ENCODE data around the gene PRC1. TPM values are rescaled to one million over a fixed set of nuclear protein-coding genes. Genes with fewer than 3 reads are reported as not detected.

The PRC1 gene
- polyA plus RNA-seq, 1 donor from 2014 or later: 18.2 TPM

DNA sequence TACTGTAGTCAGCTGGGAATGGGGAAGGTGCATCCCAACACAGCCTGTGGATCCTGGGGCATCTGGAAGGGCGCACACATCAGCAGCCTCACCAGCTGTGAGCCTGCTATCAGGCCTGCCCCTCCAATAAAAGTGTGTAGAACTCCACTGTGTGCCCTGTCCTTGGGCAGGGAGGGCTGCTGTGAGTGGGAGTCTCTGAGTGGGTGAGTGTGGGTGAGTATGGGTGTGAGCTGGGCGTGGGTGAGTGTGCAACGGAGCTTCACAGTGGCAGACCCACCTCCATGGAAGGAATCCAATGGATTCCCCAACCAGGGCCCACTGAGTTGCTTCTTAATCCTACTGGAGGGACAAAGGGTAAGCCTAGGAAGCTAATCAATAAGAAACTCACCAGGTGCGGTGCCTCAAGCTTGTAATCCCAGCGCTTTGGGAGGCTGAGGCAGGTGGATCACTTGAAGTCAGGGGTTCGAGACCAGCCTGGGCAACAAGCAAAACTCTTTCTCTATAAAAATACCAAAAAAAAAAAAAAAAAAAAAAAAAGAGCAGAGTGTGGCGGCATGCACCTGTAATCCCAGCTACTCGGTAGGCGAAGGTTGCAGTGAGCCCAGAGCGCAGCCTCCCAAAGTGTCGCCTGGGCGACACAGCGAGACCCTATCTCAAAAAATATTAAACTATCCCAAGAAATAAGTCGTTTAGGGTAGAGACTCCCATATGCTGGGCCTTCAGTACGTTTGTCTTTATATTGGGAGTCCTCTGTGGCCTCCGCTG is 40.2 kb downstream of the PRC1 start:
- Histone ChIP-seq H3K9me2 (ENCODE audit: insufficient read depth, low read length) (no peaks in the 10 kb centered on the region), H4K20me1 (ENCODE audit: insufficient read depth) (no peaks in the 10 kb centered on the region), H3F3A (ENCODE audit: insufficient read depth, low read length, poor library complexity, severe bottlenecking) (no peaks in the 10 kb centered on the region), H2AFZ (ENCODE audit: low read depth, low read length) (no peak overlapping the region), H3K9ac (ENCODE audit: low read length) (no peak overlapping the region), H3K27me3 (ENCODE audit: insufficient read depth, low read depth, low read length) (peaks cover 15% of the 10 kb centered on the region), H3K4me3 (ENCODE audit: low read length) (peak overlapping the region; percentile 87), H3K79me2 (replicated peaks; ENCODE audit: insufficient read depth, low read length) (no peaks in the 10 kb centered on the region), H3K36me3 (ENCODE audit: insufficient read depth, low read length) (no peaks in the 10 kb centered on the region), H3K9me3 (ENCODE audit: low read length) (no peaks in the 10 kb centered on the region), H3K4me2 (ENCODE audit: low read length) (no peak overlapping the region), H3K27ac (ENCODE audit: low read length) (no peak overlapping the region)
- TF ChIP-seq, protein P1, sequence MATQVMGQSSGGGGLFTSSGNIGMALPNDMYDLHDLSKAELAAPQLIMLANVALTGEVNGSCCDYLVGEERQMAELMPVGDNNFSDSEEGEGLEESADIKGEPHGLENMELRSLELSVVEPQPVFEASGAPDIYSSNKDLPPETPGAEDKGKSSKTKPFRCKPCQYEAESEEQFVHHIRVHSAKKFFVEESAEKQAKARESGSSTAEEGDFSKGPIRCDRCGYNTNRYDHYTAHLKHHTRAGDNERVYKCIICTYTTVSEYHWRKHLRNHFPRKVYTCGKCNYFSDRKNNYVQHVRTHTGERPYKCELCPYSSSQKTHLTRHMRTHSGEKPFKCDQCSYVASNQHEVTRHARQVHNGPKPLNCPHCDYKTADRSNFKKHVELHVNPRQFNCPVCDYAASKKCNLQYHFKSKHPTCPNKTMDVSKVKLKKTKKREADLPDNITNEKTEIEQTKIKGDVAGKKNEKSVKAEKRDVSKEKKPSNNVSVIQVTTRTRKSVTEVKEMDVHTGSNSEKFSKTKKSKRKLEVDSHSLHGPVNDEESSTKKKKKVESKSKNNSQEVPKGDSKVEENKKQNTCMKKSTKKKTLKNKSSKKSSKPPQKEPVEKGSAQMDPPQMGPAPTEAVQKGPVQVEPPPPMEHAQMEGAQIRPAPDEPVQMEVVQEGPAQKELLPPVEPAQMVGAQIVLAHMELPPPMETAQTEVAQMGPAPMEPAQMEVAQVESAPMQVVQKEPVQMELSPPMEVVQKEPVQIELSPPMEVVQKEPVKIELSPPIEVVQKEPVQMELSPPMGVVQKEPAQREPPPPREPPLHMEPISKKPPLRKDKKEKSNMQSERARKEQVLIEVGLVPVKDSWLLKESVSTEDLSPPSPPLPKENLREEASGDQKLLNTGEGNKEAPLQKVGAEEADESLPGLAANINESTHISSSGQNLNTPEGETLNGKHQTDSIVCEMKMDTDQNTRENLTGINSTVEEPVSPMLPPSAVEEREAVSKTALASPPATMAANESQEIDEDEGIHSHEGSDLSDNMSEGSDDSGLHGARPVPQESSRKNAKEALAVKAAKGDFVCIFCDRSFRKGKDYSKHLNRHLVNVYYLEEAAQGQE (IDR thresholded peaks at IDR 0.05; ENCODE audit: borderline replicate concordance): no peak
- TF ChIP-seq RAD21 (conservative IDR thresholded peaks at IDR 0.05): no peak
- TF ChIP-seq MXI1 (conservative IDR thresholded peaks at IDR 0.05; ENCODE audit: poor library complexity, severe bottlenecking): no peak
- TF ChIP-seq EP300 (conservative IDR thresholded peaks at IDR 0.05; ENCODE audit: poor library complexity, severe bottlenecking): no peak
- no peak for TF ChIP-seq POLR2AphosphoS5 (IDR thresholded peaks at IDR 0.05)

DNA sequence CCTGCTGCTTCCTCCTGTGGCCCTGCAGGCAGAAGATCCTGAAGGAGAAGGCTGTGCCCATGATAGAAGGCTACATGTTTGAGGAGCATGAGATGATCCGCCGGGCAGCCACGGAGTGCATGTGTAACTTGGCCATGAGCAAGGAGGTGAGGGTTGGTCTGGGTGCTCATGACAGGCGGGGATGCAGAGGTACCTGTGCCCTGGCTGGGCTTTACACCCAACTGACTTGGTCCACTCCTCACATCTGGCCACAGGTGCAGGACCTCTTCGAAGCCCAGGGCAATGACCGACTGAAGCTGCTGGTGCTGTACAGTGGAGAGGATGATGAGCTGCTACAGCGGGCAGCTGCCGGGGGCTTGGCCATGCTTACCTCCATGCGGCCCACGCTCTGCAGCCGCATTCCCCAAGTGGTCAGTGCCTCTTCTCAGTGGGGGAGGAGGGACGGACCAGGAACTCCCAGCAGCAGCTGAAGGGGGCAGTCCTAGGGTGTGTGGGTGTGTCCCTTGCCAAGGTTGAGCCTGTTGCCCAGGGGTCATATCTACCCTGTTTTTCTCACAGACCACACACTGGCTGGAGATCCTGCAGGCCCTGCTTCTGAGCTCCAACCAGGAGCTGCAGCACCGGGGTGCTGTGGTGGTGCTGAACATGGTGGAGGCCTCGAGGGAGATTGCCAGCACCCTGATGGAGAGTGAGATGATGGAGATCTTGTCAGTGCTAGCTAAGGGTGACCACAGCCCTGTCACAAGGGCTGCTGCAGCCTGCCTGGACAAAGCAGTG is 41.2 kb downstream of the PRC1 start:
- Histone ChIP-seq H3F3A (ENCODE audit: insufficient read depth, low read length, poor library complexity, severe bottlenecking) (no peaks in the 10 kb centered on the region), H3K36me3 (ENCODE audit: insufficient read depth, low read length) (no peaks in the 10 kb centered on the region), H3K4me2 (ENCODE audit: low read length) (no peak overlapping the region), H3K9ac (ENCODE audit: low read length) (no peak overlapping the region), H3K9me3 (ENCODE audit: low read length) (no peaks in the 10 kb centered on the region), H3K4me3 (ENCODE audit: low read length) (no peak overlapping the region), H3K27ac (ENCODE audit: low read length) (no peak overlapping the region), H3K27me3 (ENCODE audit: insufficient read depth, low read depth, low read length) (peaks cover 15% of the 10 kb centered on the region), H3K79me2 (replicated peaks; ENCODE audit: insufficient read depth, low read length) (no peaks in the 10 kb centered on the region), H3K9me2 (ENCODE audit: insufficient read depth, low read length) (no peaks in the 10 kb centered on the region), H4K20me1 (ENCODE audit: insufficient read depth) (no peaks in the 10 kb centered on the region), H2AFZ (ENCODE audit: low read depth, low read length) (no peak overlapping the region)
- TF ChIP-seq EZH2 (IDR thresholded peaks at IDR 0.05; ENCODE audit: borderline replicate concordance, insufficient read depth, low read length, poor library complexity, severe bottlenecking) (no peak), POLR2AphosphoS5 (IDR thresholded peaks at IDR 0.05) (no peak), EP300 (conservative IDR thresholded peaks at IDR 0.05; ENCODE audit: poor library complexity, severe bottlenecking) (no peak), SMC3 (conservative IDR thresholded peaks at IDR 0.05; ENCODE audit: poor library complexity) (no peak), MXI1 (conservative IDR thresholded peaks at IDR 0.05; ENCODE audit: poor library complexity, severe bottlenecking) (no peak), TAF1 (IDR thresholded peaks at IDR 0.05; ENCODE audit: low read depth) (no peak), RAD21 (conservative IDR thresholded peaks at IDR 0.05) (no peak)
- TF ChIP-seq, protein P2, sequence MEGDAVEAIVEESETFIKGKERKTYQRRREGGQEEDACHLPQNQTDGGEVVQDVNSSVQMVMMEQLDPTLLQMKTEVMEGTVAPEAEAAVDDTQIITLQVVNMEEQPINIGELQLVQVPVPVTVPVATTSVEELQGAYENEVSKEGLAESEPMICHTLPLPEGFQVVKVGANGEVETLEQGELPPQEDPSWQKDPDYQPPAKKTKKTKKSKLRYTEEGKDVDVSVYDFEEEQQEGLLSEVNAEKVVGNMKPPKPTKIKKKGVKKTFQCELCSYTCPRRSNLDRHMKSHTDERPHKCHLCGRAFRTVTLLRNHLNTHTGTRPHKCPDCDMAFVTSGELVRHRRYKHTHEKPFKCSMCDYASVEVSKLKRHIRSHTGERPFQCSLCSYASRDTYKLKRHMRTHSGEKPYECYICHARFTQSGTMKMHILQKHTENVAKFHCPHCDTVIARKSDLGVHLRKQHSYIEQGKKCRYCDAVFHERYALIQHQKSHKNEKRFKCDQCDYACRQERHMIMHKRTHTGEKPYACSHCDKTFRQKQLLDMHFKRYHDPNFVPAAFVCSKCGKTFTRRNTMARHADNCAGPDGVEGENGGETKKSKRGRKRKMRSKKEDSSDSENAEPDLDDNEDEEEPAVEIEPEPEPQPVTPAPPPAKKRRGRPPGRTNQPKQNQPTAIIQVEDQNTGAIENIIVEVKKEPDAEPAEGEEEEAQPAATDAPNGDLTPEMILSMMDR (IDR thresholded peaks at IDR 0.05; ENCODE audit: poor library complexity, severe bottlenecking): no peak
- TF ChIP-seq, protein P1 (IDR thresholded peaks at IDR 0.05; ENCODE audit: borderline replicate concordance): no peak

Data from neural cell (in vitro differentiated cells).